SU-DHL-6 (cell line): Measurements from ENCODE around the gene HK2.

Source experiments
- CTCF ChIP-seq: fragments of 200-600 bp; sonication (generic); IDR thresholded peaks from one replicate; pipeline ENCODE4 v1.5.1; 2017; ENCODE audit warnings: antibody characterized with exemption, mild to moderate bottlenecking, low read length, moderate library complexity; ENCODE audit not compliant: insufficient read depth, poor library complexity, severe bottlenecking
- EZH2phosphoT487 ChIP-seq: fragments of 200-600 bp; sonication (generic), shearing (Covaris generic); conservative IDR thresholded peaks from 2 replicates; pipeline ENCODE4 v1.6.1; 2018; ENCODE audit warnings: mild to moderate bottlenecking, antibody characterized with exemption, low read length, moderate library complexity, mixed read lengths

- TF ChIP-seq CTCF (no peak), EZH2phosphoT487 (no peak)
These were observed 55.2 kb downstream of the HK2 start for GRCh38 chr2:74889159-74889558.
